K562 (cell line): ENCODE data around the gene TFRC. TPM values are rescaled to one million over a fixed set of nuclear protein-coding genes. Genes with fewer than 3 reads are reported as not detected.
A peak's percentile ranks its signal among the peaks of the same experiment; 100 is the strongest.

Experiments
- ATAC-seq: fragments of 200-7000 bp; cut with Tn5 transposase; 3 replicates; pipeline ENCODE4 v1.9.1; 2020; ENCODE audit warnings: moderate library complexity
- BruUV-seq: library from RNA; stranded (reverse); fragments of 400-500 nt; replicated peaks from 2 replicates; lab custom pipeline; 2021; lab: Mats Ljungman, UMichigan
- CTCF ChIA-PET: fragments of 300-600 bp; formaldehyde crosslinking; extraction: SDS; loops from one replicate; lab custom pipeline; 2021; ENCODE audit warnings: low intra/inter-chr PET ratio; lab: Yijun Ruan, JAX
- POLR2A ChIA-PET: fragments of 300-600, 350-650 bp; sonication (Branson Sonifier 250); formaldehyde crosslinking; extraction: SDS; loops from one replicate; lab custom pipeline; 2021; ENCODE audit warnings: antibody characterized with exemption, inconsistent platforms; lab: Yijun Ruan, JAX
- DNase-seq, 4 experiments: peaks; one replicate each; pipeline versions ENCODE4 v3.0.0 to v3.0.0-alpha.2; 2011 to 2018; ENCODE audit warnings: low spot score in 3 of 4, mixed read lengths in 3 of 4; ENCODE audit errors: extremely low read depth in 1 of 4
- FAIRE-seq: peaks from 2 replicates; lab custom pipeline; 2011; peaks lifted over from hg19 to GRCh38; lab: Jason Lieb, UNC
- H2AFZ ChIP-seq: 2 replicates; pipeline ENCODE4 v1.6.0; 2011; ENCODE audit warnings: low read depth, low read length, control low read depth, inconsistent platforms
- H3K27ac ChIP-seq: fragments of 200-600 bp; 3 replicates; pipeline ENCODE4 v1.8.0; 2011; ENCODE audit warnings: low read depth, mild to moderate bottlenecking, control low read depth, inconsistent platforms, low read length, moderate library complexity, mixed read lengths; ENCODE audit errors: extremely low read depth
- H3K27me3 ChIP-seq, 2 experiments: fragments of 300-600 bp in 1 of 2; 2 replicates in 1 of 2; 3 replicates in 1 of 2; pipeline versions ENCODE4 v1.6.0 to v1.8.0; 2011; ENCODE audit warnings: inconsistent platforms in 2 of 2, low read length in 2 of 2, mild to moderate bottlenecking in 1 of 2, mixed read lengths in 1 of 2, moderate library complexity in 1 of 2; ENCODE audit not compliant: control insufficient read depth in 2 of 2, insufficient read depth in 2 of 2
- H3K36me3 ChIP-seq: fragments of 300-600 bp; 3 replicates; pipeline ENCODE4 v1.8.0; 2011; ENCODE audit warnings: mild to moderate bottlenecking, low read length, inconsistent platforms; ENCODE audit not compliant: control insufficient read depth, insufficient read depth
- H3K4me1 ChIP-seq, 2 experiments: fragments of 200-600 bp in 1 of 2; replicated peaks in 1 of 2; 2 replicates in 1 of 2; 3 replicates in 1 of 2; pipeline versions ENCODE4 v1.5.1 to v1.8.0; 2011; ENCODE audit warnings: inconsistent platforms in 2 of 2, low read length in 2 of 2, mild to moderate bottlenecking in 1 of 2, mixed read lengths in 1 of 2, moderate library complexity in 1 of 2; ENCODE audit not compliant: control insufficient read depth in 2 of 2, insufficient read depth in 2 of 2
- H3K4me2 ChIP-seq: 2 replicates; pipeline ENCODE4 v1.6.1; 2011; ENCODE audit warnings: low read length, control low read depth, inconsistent platforms, mixed read lengths; ENCODE audit not compliant: insufficient read depth
- H3K4me3 ChIP-seq: fragments of 200-600 bp; sonication (generic), shearing (Covaris generic); 2 replicates; pipeline ENCODE4 v1.5.1; 2016; ENCODE audit warnings: control low read depth, inconsistent platforms
- H3K79me2 ChIP-seq: fragments of 200-600 bp; 3 replicates; pipeline ENCODE4 v1.8.0; 2011; ENCODE audit warnings: low read length, inconsistent platforms; ENCODE audit not compliant: control insufficient read depth, insufficient read depth
- H3K9ac ChIP-seq, 2 experiments: 2 replicates each; pipeline versions ENCODE4 v1.6.0 to v1.6.1; 2011; ENCODE audit warnings: low read depth in 2 of 2, low read length in 2 of 2, control low read depth in 1 of 2, inconsistent platforms in 1 of 2, mild to moderate bottlenecking in 1 of 2, mixed read lengths in 1 of 2; ENCODE audit not compliant: insufficient read depth in 1 of 2
- H3K9me1 ChIP-seq: one replicate; pipeline ENCODE4 v1.6.0; 2011; ENCODE audit warnings: inconsistent platforms, mild to moderate bottlenecking, low read length, moderate library complexity; ENCODE audit not compliant: control insufficient read depth, insufficient read depth
- H3K9me3 ChIP-seq: replicated peaks from 2 replicates; pipeline ENCODE4 v1.5.1; 2011; ENCODE audit warnings: low read depth, low read length, inconsistent platforms; ENCODE audit not compliant: control insufficient read depth, insufficient read depth
- H4K20me1 ChIP-seq: replicated peaks from 2 replicates; pipeline ENCODE4 v1.6.1; 2011; ENCODE audit warnings: low read length, inconsistent platforms, mixed read lengths; ENCODE audit not compliant: control insufficient read depth, insufficient read depth
- DMBX1 ChIP-seq: fragments of 250-450 bp; sonication (Bioruptor Pico); IDR thresholded peaks from 2 replicates; pipeline ENCODE4 v1.8.0; 2022; ENCODE audit warnings: inconsistent platforms, mild to moderate bottlenecking, moderate library complexity, borderline replicate concordance
- DPF2 ChIP-seq: fragments of 450-650 bp; IDR thresholded peaks from 2 replicates; pipeline ENCODE4 v1.6.1; 2016
- FOXA1 ChIP-seq: fragments of 450-650 bp; IDR thresholded peaks from 2 replicates; pipeline ENCODE4 v1.6.1; 2016; ENCODE audit warnings: mild to moderate bottlenecking, borderline replicate concordance
- ILF3 ChIP-seq: fragments of 450-650 bp; IDR thresholded peaks from 2 replicates; pipeline ENCODE4 v1.6.1; 2018; ENCODE audit warnings: antibody characterized with exemption, mild to moderate bottlenecking, moderate library complexity, borderline replicate concordance
- KAT2B ChIP-seq: IDR thresholded peaks from one replicate; pipeline ENCODE4 v1.6.1; 2012; ENCODE audit warnings: low read depth, mild to moderate bottlenecking, control low read depth, inconsistent platforms, low read length, moderate library complexity
- NR1H2 ChIP-seq: sonication (generic); formaldehyde crosslinking; IDR thresholded peaks from 2 replicates; pipeline ENCODE4 v1.4.0; 2020; ENCODE audit warnings: mild to moderate bottlenecking, missing genetic modification reagents
- POLR2AphosphoS5 ChIP-seq: IDR thresholded peaks from 2 replicates; pipeline ENCODE4 v1.6.1; 2011; ENCODE audit warnings: mild to moderate bottlenecking, low read depth, low read length, moderate library complexity; ENCODE audit not compliant: control insufficient read depth, insufficient read depth
- RBFOX2 ChIP-seq: fragments of 200-400 bp; formaldehyde crosslinking; IDR thresholded peaks from 2 replicates; pipeline ENCODE4 v1.6.1; 2017; ENCODE audit warnings: low read depth, mild to moderate bottlenecking, low read length, moderate library complexity
- SMARCC2 ChIP-seq: fragments of 450-650 bp; IDR thresholded peaks from 2 replicates; pipeline ENCODE4 v1.6.1; 2017; ENCODE audit warnings: antibody characterized with exemption, moderate library complexity, mild to moderate bottlenecking, low read depth
- SUPT5H ChIP-seq: fragments of 450-650 bp; IDR thresholded peaks from 2 replicates; pipeline ENCODE4 v1.6.1; 2016
- TBP ChIP-seq: optimal IDR thresholded peaks from 2 replicates; pipeline ENCODE3; 2011; ENCODE audit warnings: low read depth, low read length, improper control_type of control experiment
- TRIM25 ChIP-seq: fragments of 450-650 bp; IDR thresholded peaks from 2 replicates; pipeline ENCODE4 v1.7.0; 2016; ENCODE audit warnings: borderline replicate concordance
- ZBTB26 ChIP-seq: fragments of 450-650 bp; formaldehyde crosslinking; IDR thresholded peaks from 2 replicates; pipeline ENCODE4 v1.4.0; 2022; ENCODE audit warnings: missing genetic modification characterization
- ZNF57 ChIP-seq: fragments of 450-650 bp; formaldehyde crosslinking; IDR thresholded peaks from 2 replicates; pipeline ENCODE4 v1.4.0; 2020; ENCODE audit warnings: mild to moderate bottlenecking, moderate library complexity
- ZNF830 ChIP-seq: fragments of 250-450 bp; sonication (Bioruptor Pico); IDR thresholded peaks from 2 replicates; pipeline ENCODE4 v1.5.0; 2021; ENCODE audit warnings: mild to moderate bottlenecking
- WGBS: fragments of 100-300 bp; shearing (Covaris generic); methylation state at CpG from one replicate; pipeline ENCODE4 v1.1.6; 2016; ENCODE audit warnings: low coverage, mixed read lengths; ENCODE audit not compliant: insufficient coverage; ENCODE audit errors: missing lambda C conversion rate; 5-methylcytosine and 5-hydroxymethylcytosine counted together
- in situ Hi-C: fragments of 300-500 bp; cut with MboI; formaldehyde crosslinking; loops from 4 replicates; pipeline ENCODE4 v1.15.0; 2018; ENCODE audit warnings: inconsistent platforms, mixed read lengths
- intact Hi-C: fragments of 100-400 bp; cut with micrococcal nuclease; formaldehyde crosslinking; loops from 2 replicates; pipeline ENCODE4 v1.14.2; 2022
- polyA plus RNA-seq, 8 experiments: library from polyadenylated mRNA; depleted of rRNA in 4 of 8; stranded (reverse) in 5 of 8; unstranded in 3 of 8; fragments of >200 nt; fragmentation: Nextera tagmentation in 2 of 8; fragmentation: Illumina TruSeq in 1 of 8; extraction: Ambion mirVana in 2 of 8; extraction: Trizol in 1 of 8; gene quantifications; 2 replicates each; pipeline versions ENCODE4 v1.2.1 to v1.2.3, GENCODE V29; 2011 to 2014; ENCODE audit warnings: inconsistent platforms in 1 of 8, missing spikeins in 1 of 8
- total RNA-seq, 7 experiments: library from RNA; depleted of rRNA in 6 of 7; stranded (reverse); fragments of >200 nt in 6 of 7; fragmentation: Illumina TruSeq in 2 of 7; extraction: Trizol in 2 of 7; gene quantifications; 2 replicates each; pipeline versions ENCODE4 v1.2.1 to v1.2.3, GENCODE V29; 2011 to 2021; ENCODE audit warnings: low replicate concordance in 1 of 7

Gene TFRC
- total and polyA plus RNA-seq, 9 of the 15 experiments (the other 6 are each of a cell fraction or from before 2014, with no cell fraction given), result 149 to 679 (median 332) TPM

GRCh38 chr3:196063049-196063448, 18.8 kb downstream of the TFRC start:
- FAIRE-seq, result no peak
- H3K36me3 ChIP-seq, result peaks cover 98% of the 10 kb centered on the region
- no peak overlapping the region for H3K4me3 ChIP-seq
- H3K27me3 ChIP-seq, result no peaks in the 10 kb centered on the region
- no peaks in the 10 kb centered on the region for H3K4me1 ChIP-seq
- H3K9me3 ChIP-seq, result no peaks in the 10 kb centered on the region
- no peak overlapping the region for H3K9ac ChIP-seq
- TF ChIP-seq TBP (no peak), ZNF57 (CRISPR knock-in tag) (no peak), RBFOX2 (0 out of 2 replicates have a peak, but pooled peaks have one; percentile 41), DPF2 (no peak), SMARCC2 (no peak), ZNF830 (CRISPR knock-in tag) (no peak), FOXA1 (no peak)
- H3K79me2 ChIP-seq, result peaks cover 75% of the 10 kb centered on the region
- no peak overlapping the region for H3K27ac ChIP-seq
- POLR2A ChIA-PET, result interaction anchor here (1.0 to 5.3 kb wide), 3 partner anchors 10 to 16 kb away, joined by 3 to 25 read pairs (median 3); no protein-coding TSS in a partner anchor
- no peak overlapping the region for H3K4me2 ChIP-seq
- DNase-seq, result no peak
- intact Hi-C loops (no loop called here), in situ Hi-C loops (no loop called here)
- no TSS peak for BruUV-seq
- CTCF ChIA-PET, result no interaction called here
- no peaks in the 10 kb centered on the region for H3K9me1 ChIP-seq
- H2AFZ ChIP-seq, result no peak overlapping the region
- no peak for ATAC-seq
- peaks cover 19% of the 10 kb centered on the region; the same call in 1 of the 2 replicates for H4K20me1 ChIP-seq

GRCh38 chr3:196060834-196061233, 21.1 kb downstream of the TFRC start:
- WGBS, result 100% methylated on average over 1 of the region's 1 CpG
- no peak overlapping the region for H3K4me2 ChIP-seq
- in situ Hi-C loops (no loop called here), intact Hi-C loops (no loop called here)
- no peaks in the 10 kb centered on the region for H3K27me3 ChIP-seq
- POLR2A ChIA-PET, result interaction anchor here (0.9 to 2.2 kb wide), 6 partner anchors 9 to 14 kb away, joined by 3 to 16 read pairs (median 6); no protein-coding TSS in a partner anchor
- ATAC-seq (no peak), FAIRE-seq (no peak), DNase-seq (no peak)
- H2AFZ ChIP-seq, result no peak overlapping the region
- CTCF ChIA-PET, result no interaction called here
- H3K36me3 ChIP-seq, result peaks cover 98% of the 10 kb centered on the region
- H3K79me2 ChIP-seq, result peaks cover 59% of the 10 kb centered on the region
- H3K4me1 ChIP-seq, result no peaks in the 10 kb centered on the region; a peak in 1 of 5 replicates
- H3K4me3 ChIP-seq, result no peak overlapping the region
- H3K9ac ChIP-seq, result no peak overlapping the region
- H3K27ac ChIP-seq, result no peak overlapping the region
- TSS peak; percentile 21 for BruUV-seq
- peaks cover 22% of the 10 kb centered on the region; the same call in 1 of the 2 replicates for H4K20me1 ChIP-seq
- H3K9me1 ChIP-seq, result no peaks in the 10 kb centered on the region
- H3K9me3 ChIP-seq, result no peaks in the 10 kb centered on the region
- no peak for TF ChIP-seq KAT2B
- TF ChIP-seq TRIM25, result no peak
- peak; percentile 11; the same call in 1 of the 2 replicates for TF ChIP-seq SUPT5H
- peak; percentile 66 for TF ChIP-seq POLR2AphosphoS5
- TF ChIP-seq ILF3, result peak; percentile 80; the same call in 1 of the 2 replicates
- TF ChIP-seq ZBTB26 (CRISPR knock-in tag), result no peak
- no peak for TF ChIP-seq NR1H2 (CRISPR knock-in tag)
- TF ChIP-seq DMBX1, result no peak
